ENCODE results near the gene IL20RA.
A peak's percentile ranks its signal among the peaks of the same experiment; 100 is the strongest.
"Not testable (repeated sequence)": the region's sequence is repeated elsewhere in the genome, so short reads cannot be mapped to it uniquely, and the experiment has no call there.

Gene IL20RA

DNA sequence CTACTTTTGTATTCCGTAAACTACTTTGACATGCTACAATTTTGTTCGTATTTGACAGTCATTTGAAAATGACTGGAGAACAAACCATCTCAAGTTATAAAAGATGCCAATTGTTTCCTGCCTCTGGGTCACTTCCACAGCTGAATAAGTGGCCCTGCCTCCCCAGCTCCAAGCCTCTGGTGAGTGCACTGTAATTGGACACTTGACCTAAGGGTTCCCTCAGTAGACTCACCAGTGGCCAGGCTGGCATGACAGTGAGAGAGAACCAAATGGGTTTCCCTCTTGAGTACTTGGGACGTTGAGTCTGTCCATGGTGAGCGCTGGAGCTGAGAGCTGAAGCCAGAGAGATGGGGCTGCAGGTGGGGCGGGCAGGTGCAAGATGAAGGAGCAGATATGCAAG lies 65.6 kb downstream of the IL20RA start:
- no peak overlapping the region for H3K4me3 ChIP-seq (ENCODE audit: low read depth, low read length)
- DNase-seq (ENCODE audit: low read depth): no peak
- TF ChIP-seq, protein P1, sequence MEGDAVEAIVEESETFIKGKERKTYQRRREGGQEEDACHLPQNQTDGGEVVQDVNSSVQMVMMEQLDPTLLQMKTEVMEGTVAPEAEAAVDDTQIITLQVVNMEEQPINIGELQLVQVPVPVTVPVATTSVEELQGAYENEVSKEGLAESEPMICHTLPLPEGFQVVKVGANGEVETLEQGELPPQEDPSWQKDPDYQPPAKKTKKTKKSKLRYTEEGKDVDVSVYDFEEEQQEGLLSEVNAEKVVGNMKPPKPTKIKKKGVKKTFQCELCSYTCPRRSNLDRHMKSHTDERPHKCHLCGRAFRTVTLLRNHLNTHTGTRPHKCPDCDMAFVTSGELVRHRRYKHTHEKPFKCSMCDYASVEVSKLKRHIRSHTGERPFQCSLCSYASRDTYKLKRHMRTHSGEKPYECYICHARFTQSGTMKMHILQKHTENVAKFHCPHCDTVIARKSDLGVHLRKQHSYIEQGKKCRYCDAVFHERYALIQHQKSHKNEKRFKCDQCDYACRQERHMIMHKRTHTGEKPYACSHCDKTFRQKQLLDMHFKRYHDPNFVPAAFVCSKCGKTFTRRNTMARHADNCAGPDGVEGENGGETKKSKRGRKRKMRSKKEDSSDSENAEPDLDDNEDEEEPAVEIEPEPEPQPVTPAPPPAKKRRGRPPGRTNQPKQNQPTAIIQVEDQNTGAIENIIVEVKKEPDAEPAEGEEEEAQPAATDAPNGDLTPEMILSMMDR (IDR thresholded peaks at IDR 0.05; ENCODE audit: low read depth, low read length, missing control alignments): no peak

DNA sequence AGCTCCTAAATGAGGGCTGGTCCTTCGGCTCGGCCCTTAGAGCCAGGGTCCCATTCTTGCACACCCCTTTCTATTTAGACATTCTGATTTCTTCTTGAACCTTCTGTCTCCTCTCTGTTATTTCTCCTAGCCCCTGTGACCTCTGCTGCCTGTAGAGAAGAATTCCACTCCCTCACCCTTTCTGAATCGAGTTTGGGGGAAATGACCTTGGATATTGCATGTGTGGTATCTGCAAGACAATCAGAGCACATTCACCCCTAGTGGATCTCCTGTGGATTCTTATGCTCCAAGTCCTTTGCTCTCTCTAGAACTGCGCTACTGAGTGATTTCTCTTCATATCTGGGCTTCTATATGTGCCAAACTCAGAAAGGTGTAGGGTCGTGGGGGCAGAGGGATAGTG lies 67.7 kb downstream of the IL20RA start:
- no peak for DNase-seq (ENCODE audit: low read depth)
- no peak overlapping the region for H3K4me3 ChIP-seq (ENCODE audit: low read depth, low read length)
- TF ChIP-seq, protein P1 (IDR thresholded peaks at IDR 0.05; ENCODE audit: low read depth, low read length, missing control alignments): no peak

- H3K4me3 ChIP-seq (ENCODE audit: low read depth, low read length): no peak overlapping the region
- TF ChIP-seq, protein P1 (IDR thresholded peaks at IDR 0.05; ENCODE audit: low read depth, low read length, missing control alignments): no peak
- DNase-seq (ENCODE audit: low read depth): peak; percentile 2
Observed at GRCh38 chr6:136975089-136975715, 69.6 kb downstream of the IL20RA start.

DNA sequence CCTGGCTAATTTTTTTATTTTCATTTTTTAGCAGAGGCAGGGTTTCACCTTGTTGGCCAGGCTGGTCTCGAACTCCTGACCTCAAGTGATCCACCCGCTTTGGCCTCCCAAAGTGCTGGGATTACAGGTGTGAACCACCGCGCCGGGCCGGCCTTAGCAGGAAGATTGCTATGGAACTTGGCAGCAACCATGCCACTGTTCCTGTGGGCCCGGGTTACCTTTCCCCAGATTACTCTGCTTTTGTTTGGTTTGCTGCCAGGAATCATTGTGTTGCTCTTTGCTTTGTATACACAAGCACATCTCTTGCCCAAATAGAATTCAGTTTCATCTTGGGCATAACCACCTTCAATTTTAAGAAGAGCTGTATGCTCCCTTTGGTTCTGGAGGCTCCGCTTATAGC lies 71.0 kb downstream of the IL20RA start:
- not testable (repeated sequence) for DNase-seq (ENCODE audit: low read depth); H3K4me3 ChIP-seq (ENCODE audit: low read depth, low read length)

GRCh38 chr6:136971609-136972008 lies 73.2 kb downstream of the IL20RA start:
- DNase-seq (ENCODE audit: low read depth): no peak
- H3K4me3 ChIP-seq (ENCODE audit: low read depth, low read length): no peak overlapping the region
- TF ChIP-seq, protein P1 (IDR thresholded peaks at IDR 0.05; ENCODE audit: low read depth, low read length, missing control alignments): no peak

DNA sequence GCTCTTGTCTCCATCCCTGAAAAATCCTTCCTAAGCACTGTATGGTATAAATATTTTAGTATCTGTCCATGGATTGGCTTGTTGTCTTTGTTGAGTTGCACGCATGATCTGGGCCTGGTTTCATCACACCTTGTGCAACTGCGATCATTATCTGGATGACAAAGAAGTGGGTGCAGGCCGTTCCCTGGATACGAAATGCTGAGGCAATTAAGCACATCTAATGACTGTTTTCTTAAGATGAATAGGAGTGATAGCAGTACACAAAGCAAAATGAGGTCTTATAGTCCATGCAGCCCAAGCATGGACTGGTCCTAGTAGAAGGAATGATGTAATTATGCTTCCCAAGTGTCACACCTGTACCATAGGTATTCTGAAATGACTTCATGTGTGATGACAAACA lies 74.8 kb downstream of the IL20RA start:
- H3K4me3 ChIP-seq (ENCODE audit: low read depth, low read length): no peak overlapping the region
- TF ChIP-seq, protein P1 (IDR thresholded peaks at IDR 0.05; ENCODE audit: low read depth, low read length, missing control alignments): no peak
- DNase-seq (ENCODE audit: low read depth): no peak

DNA sequence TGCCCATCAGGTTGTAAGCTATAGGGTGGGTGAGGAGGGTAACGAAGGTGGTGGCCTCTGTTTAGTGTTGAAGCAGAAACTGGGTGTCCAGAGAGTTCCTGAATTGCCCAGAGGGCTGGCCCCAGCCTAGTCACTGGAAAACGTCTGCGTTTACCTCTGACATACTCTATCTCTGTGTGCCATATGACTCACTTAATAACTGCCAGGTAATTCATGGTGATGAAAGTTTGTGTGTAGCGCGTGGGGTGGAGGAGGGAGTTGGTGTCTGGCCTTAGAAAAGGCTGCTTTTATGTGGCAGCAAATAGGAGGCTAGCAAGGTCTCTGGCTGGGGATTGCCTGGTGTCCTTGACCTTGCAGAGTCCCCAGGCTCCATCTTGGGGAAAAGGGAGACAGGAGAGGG lies 75.3 kb downstream of the IL20RA start:
- no peak overlapping the region for H3K4me3 ChIP-seq (ENCODE audit: low read depth, low read length)
- DNase-seq (ENCODE audit: low read depth): no peak
- TF ChIP-seq, protein P1 (IDR thresholded peaks at IDR 0.05; ENCODE audit: low read depth, low read length, missing control alignments): no peak

Data from GM12864 (cell line).